Hematopoietic multipotent progenitor cell treated with erythropoietin and hydrocortisone succinate and interleukin-3 and kit ligand, for 8 days (in vitro differentiated cells): ENCODE measurements around the gene HS2ST1.

Experiments
- DNase-seq: peaks from one replicate; pipeline ENCODE4 v3.0.0-alpha.2; 2015

Gene HS2ST1

DNA sequence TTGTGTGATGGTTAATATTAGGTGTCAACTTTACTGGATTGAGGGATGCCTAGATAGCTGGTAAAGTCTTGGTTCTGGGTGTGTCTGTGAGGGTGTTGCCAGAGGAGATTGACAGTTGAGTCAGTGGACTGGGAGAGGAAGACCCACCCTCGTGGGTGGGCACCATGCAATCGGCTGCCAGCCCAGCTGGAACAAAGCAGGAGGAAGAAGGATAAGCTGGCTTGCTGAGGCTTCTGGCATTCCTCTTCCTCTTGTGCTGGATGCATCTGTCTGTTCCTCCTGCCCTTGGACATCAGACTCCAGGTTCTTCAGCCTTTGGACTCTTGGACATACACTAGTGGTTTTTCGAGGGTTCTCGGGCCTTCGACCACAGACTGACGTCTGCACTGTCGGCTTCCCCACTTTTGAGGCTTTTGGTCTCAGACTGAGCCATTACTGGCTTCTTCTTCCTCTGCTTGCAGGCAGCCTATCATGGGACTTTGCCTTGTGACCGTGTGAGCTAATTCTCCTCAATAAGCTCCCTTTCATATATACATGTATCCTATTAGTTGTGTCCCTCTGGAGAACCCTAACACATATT lies 230.0 kb downstream of the HS2ST1 start:
- no peak for DNase-seq

DNA sequence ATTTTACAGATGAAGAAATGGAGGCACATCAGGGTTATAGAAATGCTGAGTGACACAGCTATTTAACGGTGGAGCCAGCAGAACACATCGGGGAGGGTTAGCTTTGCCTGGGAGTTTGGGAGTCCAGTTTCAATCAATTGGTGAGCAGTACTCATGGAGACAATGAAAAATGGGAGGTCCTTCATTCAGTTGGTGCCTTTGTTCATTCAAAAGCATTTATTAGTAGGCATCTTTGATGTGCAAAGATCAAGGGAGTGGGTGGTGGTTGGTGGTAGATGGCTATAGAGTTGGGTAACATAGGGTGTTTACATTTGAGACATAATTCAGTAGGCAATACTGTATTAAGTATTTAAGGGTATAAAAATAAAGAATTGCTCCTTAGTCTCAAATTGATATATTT lies 230.5 kb downstream of the HS2ST1 start:
- no peak for DNase-seq

DNA sequence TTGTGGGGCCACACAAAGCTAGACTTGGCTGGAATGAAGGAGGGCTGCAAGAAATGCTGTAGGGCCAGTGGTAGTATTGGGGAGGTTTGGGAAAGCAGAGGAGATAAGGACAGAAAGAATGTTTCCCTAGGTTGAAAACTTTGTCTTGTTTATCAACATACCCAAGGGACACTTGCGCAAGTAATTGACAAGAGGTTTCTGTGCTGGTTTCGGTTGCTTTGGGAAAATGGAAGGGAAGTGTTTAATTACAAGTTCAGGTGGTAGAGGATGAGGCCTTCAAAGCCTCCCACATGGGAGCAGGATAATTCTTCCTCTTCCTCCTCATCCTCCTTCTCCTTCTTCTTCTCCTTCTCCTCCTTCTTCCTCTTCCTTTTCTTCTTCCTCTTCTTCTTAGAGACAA lies 232.1 kb downstream of the HS2ST1 start:
- DNase-seq, result no peak

DNA sequence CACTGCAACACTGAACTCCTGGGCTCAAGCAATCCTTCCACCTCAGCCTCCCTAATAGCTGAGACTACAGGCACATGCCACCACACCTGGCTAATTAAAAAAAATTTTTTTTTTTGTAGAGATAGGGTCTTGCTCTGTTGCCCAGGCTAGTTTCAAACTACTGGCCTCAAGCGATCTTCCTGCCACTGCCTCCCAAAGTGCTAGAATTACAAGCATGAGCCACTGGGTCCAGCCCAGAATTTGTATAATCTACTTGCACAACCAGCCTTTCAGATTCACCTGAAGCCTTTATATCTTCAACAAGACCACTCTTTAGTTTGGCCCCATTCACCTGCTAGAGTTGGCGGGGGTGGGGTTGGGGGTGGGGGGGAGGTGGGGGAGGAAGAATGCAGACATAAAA lies 232.6 kb downstream of the HS2ST1 start:
- DNase-seq, result no peak

DNA sequence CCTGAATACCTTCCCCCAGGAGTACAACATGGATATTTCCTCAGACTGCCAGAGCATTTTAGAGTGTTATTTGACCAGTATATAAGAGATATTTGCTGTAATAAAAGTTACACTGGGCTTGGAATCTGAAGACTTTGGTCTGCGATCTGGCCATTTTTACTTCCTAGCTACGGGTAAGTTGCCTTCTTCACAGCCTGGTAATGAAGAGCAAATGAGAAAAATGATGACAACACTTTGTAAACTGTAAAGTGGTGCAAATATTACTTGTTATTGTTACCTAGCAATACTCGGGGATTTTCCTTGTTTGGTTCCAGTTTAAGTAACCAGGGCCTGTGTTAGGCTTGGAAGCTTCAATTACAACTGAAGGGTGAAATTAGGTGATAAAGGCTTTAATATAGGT lies 233.4 kb downstream of the HS2ST1 start:
- no peak for DNase-seq

DNA sequence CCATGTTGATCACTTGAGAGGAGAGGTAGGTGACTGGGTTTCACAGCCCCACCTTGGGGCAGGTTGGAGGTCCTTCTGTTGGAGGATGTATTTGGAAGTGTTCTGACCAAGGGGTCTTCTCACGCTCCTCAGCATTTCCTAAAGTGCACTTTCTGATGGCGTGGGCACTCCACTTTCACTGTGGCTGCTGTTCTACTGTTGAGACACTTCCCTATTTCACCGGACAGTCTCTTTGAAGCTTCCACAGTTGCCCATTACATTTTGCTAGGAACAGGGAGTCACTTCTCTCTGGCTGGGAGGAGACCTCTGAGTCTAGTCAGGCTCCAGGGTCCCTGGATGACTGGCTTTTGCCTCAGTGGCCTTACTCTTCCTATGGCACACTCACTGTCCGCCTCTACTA lies 234.2 kb downstream of the HS2ST1 start:
- DNase-seq, result no peak

DNA sequence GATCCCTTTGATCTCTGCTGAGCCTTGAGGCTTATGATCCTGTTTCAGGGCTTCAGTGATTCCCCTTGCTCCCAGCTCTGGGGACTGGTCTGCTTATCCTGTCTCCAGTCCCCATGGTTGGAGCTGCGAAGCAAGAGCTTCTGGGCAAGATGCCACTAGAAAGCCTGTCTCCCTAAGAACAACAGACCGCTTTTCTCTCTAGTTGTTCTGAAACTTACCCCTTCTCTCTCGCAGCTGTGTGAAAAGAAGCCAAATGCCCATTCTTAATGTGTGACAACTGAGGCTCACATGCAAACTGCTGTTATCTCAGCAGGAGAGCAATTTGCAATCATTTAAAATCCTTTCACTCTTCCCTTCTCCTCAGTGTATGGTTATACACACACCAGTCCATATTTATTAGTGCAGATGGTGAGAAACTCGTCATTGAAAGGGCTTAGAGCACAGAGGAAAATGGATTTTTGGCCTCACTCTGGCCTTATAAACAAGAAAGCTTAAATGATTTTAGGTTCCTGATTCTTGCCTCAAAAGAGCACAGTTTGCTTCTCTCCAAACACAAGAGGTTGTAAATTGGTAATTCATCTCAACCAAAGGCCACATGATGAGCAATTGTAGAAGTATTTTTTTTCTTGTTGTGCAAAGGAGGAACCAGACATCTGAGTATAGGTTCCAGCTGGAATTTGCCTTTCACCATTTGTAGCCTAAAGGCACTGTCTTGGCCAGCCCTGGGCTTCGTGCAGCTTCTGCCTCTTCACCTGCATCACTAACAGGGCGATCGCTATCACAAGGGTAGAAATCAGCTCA lies 235.0 kb downstream of the HS2ST1 start:
- DNase-seq, result no peak

DNA sequence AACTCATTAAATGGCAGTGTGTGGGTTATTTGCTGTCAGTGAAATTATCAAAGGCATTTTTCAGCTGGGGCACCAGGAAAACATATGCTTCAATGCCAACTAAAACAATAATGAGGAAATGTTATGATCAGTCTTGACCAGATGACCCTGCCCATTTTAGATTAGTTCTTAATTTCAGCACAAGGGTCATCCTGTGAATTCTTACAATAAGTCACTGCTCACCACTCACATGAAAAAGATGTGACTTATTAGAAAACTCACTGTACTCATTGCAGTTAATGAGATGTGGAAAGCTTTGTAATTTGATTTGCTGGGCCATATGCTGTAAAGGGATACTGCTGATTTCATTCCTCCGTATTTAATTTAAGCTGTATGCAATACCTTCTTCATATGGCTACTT lies 235.7 kb downstream of the HS2ST1 start:
- no peak for DNase-seq

DNA sequence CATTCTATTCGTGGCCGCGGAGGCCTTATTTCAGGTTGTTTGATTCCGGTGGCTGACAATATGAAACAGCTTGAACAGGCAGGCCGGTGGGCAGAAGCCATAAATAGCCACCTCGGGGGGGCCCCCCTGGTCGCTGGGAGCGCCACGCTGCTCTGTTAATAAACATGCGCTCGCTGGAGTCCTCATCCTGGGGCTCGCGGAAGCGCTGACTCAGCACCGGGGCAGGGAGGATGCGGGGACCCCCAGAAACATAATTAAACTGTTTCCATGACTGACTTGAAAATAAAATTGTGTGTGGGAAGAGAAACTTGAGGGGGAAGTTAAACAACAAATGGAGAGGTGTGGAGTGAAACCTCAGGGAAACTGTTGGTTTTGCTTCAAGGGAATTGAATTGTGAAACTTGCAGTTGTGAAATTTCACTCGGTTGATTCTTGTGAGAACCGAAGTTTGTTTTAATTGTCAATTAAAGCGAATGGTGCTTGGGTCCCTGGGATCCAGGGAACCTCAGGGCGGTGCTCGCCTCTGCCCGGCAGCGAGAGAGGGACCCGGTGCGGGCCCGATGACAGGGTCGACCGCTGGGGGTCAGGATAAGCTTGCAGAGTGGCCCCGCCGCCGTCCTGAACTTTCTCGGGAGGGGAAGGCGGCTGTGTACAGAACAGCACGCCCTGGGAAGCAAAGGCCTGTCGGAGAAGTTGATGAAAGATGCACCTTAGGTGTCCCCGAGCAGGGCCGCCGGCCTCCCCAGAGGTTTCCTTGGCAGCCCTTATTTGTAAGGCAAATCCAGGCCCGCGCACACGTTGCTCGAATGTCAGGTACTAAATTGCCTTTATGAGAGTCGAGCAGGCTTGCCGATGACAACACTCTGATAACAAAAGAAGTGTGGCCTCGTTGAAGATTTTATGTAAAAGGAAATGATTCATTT lies 237.3 kb downstream of the HS2ST1 start:
- DNase-seq, result peak; percentile 51

DNA sequence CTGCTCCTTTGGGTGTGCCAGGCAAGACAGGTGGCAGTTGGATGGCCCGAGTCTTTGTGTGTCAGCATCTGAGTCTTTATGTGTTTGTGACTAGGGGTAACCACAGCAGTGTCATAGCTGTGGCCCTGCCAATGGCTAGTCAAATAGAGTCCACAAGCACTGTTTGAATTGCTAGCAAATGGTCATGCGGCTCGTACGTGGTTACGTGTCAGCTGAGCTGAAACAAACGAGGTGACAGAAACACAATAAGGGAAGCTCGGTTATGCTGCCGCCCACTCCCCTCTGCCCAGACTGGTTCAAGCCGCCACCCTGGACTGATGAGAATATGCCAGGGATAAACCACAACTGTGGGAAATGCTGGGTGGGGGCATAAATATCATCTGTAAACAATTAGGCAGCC lies 239.9 kb downstream of the HS2ST1 start:
- no peak for DNase-seq

DNA sequence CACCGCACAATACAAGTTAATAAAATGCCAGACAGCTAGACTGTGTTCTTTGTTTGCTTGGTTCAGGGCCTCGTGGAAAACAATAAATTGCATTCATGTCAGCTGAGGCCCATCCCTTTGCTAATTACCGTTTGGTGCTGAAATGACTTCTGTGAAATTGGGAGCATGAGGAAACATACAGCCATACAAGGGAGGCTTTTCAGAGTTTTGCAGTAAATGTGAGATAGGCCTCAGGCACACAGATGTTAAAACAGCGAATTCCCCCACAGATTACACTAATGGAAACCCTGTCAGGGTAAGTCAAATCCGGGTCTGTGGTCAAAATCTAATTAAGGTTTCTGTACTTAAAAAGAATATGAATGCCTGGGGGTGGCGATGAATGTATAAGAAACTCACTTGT lies 240.7 kb downstream of the HS2ST1 start:
- DNase-seq, result no peak

DNA sequence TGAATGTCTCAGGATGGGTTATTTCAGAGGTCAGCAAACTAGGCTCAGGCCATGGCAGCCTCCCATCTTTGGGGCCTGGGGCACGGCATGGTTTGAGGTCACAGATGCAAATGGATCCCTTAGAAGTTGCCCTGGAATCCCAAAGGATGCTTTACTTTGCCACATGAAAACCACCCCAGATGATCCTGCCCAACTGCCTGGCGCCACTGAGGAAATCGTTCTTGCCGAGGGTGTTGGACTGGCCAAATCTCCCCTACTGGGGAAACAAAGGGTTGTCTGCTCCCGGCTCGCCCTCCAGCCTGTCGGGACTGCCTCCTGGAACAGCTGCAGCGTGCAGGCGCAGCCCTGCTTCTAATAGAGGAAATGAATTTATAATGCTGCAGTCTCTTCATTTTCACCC lies 241.2 kb downstream of the HS2ST1 start:
- DNase-seq, result no peak

DNA sequence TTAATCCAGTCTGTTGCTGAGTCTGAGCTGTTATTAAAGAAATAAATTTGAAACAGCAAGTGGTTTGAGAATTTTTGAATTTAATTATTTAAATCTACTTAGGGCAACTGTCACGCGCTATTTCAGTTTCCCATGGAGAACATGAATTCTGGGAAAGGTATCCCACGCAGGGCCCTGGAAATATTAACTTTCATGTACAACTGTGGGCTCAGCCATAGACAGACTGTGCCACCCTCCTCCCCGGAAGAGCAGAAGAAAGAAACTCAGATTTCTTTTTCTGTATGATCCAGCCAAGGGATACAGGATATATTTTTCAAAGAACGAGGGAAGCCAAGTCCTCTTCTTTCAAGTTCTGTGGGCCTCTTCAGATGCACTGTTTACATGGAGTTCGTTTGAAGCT lies 241.7 kb downstream of the HS2ST1 start:
- no peak for DNase-seq

DNA sequence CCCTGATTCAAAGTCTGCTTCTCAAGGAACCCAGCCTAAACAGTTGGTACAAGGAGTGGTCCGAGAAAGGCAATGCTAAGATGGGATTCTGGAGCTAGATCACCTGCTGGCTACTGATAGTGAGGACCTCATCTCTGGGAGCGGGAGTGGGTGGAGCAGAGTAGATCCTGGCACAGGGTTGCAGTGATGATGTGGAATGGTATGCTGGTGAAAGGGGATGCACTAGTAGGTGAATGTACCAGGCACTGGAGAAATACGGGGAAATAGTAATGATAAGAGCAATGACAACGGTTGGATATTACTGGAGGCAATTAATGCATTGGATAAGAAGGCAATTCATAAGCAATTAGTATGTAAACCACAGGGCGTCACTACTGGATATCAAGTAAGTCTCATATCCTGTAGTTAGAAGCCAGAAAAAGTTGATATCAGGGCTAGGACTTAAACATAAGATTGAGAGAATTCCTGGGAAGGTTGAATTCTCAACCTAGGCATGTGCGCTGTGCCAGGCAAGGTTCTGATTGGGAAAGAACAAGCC lies 245.0 kb downstream of the HS2ST1 start:
- no peak for DNase-seq
